ENCODE measurements around the gene ZNF723. TPM values are rescaled to one million over a fixed set of nuclear protein-coding genes. Genes with fewer than 3 reads are reported as not detected.

Gene ZNF723
- not detected in 2 replicates for total RNA-seq

DNA sequence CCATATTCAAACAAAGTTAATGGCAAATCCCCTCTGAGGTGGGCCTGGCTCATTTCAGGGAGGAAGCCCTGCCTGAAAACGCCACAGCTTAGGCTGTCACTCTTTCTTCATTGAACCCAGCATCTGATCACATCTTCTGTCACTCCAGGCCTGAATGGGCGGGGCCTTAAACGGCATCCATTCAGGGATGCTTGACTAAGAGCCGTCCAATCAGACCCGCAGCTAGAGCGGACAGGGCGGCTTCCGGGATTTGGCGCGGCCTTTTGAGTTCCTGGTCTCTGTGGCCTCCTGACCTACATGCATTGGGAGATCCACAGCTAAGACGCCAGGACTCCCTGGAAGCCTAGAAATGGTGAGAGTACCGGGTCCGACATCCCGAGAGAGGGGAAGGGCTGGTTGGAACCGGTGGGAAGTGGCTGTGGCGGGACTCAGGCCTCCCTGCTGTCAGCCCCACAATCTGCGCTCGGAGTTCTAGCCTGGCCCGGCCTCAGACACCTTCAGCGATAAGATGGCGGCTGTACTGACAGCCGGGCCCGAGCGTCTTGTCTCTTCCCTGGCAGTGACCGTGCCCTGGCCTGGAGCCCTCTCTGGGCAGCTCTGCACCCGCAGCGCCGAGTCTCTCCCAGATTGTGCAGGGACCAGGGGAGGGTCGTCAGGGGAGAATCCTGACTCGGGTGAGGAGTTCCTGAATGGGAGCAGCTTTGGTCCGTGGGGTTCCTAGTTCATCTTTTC, at the start of gene ZNF723:
Gene ZNF723 (plus strand): TSS at position 261 of the 732 bp plus-strand sequence. CDS start 89 bp downstream, at position 350.

DNA sequence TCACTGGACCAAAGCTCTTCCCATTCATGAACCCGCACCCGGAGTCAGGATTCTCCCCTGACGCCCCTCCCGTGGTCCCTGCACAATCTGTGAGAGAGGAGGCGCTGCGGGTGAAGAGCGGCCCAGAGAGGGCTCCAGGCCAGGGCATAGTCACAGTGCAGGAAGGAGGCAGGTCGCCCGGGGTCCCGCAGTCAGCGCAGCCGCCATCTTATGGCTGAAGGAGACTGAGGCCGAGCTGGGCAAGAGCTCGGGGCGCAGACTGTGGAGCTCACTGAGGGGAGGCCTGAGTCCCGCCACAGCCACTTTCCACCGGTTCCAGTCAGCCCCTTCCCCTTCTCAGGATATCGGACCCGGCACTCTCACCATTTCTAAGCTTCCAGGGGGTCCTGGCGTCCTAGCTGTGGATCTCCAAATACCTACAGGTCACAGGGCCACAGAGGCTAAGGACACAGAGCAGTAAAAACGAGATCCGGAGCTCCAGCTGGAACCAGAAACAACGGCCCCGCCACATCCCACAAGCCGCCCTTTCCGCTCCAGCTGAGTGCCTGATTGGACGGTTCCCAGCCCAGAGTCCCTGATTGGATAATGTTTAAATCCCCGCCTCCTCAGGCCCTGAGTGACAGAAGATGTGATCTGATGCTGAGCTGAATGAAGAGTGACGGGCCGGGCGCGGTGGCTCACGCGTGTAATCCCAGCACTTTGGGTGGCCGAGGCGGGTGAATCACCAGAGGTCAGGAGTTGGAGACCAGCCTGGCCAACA, 48.3 kb upstream of the ZNF723 start, which contains the start of gene ZNF99:
Gene ZNF99 (minus strand): TSS at position 501 of the 760 bp plus-strand sequence. CDS start 135 bp downstream, at position 366.

Other genes starting within 250 kb of the ZNF723 start
- not detected in 2 replicates for gene ZNF492, start 198.0 kb upstream of the ZNF723 start, total RNA-seq
- not detected in 2 replicates for gene ZNF99, start 48.1 kb upstream of the ZNF723 start, total RNA-seq
- not detected in 2 replicates for gene ZNF728, start 170.9 kb downstream of the ZNF723 start, total RNA-seq

Data from epithelial cell of umbilical artery (primary cell).